ENCODE measurements around the gene PADI6. TPM values are rescaled to one million over a fixed set of nuclear protein-coding genes. Genes with fewer than 3 reads are reported as not detected.

PADI6 gene
- polyA plus RNA-seq, 1 of the 3 experiments (the other 2 are of a cell fraction) = not detected

DNA sequence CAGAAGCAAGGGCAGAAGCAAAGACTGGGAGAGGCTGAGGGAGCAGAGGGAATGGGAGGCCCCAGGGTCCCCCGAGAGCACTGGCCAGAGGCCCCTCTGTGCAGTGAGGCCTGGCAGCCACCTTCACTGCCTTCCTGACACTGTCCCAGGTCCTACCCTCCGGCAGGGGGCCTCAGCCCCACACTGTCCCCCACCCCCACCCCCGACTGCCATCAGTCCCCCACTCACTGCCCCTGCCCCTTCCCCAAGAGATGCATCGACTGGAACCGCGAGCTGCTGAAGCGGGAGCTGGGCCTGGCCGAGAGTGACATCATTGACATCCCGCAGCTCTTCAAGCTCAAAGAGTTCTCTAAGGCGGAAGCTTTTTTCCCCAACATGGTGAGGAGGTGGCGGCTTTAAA is 13.0 kb upstream of the PADI6 start:
- Histone ChIP-seq H3K79me2 (ENCODE audit: insufficient read depth) (no peaks in the 10 kb centered on the region), H3K27me3 (ENCODE audit: insufficient read depth) (no peaks in the 10 kb centered on the region), H3K27ac (ENCODE audit: low read depth in 2 of 2, low read length in 1 of 2) (no peak overlapping the region), H3K4me3 (ENCODE audit: low read depth in 2 of 2, low read length in 1 of 2) (no peak overlapping the region), H3F3A (replicated peaks; ENCODE audit: insufficient read depth) (no peaks in the 10 kb centered on the region), H3K9ac (no peak overlapping the region), H2AFZ (ENCODE audit: low read depth) (no peak overlapping the region), H3K9me3 (no peaks in the 10 kb centered on the region), H4K20me1 (ENCODE audit: insufficient read depth) (no peaks in the 10 kb centered on the region), H3K4me2 (no peak overlapping the region), H3K36me3 (replicated peaks in 1 of 2; ENCODE audit: control insufficient read depth in 1 of 2, insufficient read depth in 2 of 2, low read length in 1 of 2) (no peaks in the 10 kb centered on the region), H3K9me2 (no peaks in the 10 kb centered on the region), H3K4me1 (ENCODE audit: control insufficient read depth in 1 of 2, insufficient read depth in 2 of 2, low read depth in 1 of 2, low read length in 1 of 2) (no peaks in the 10 kb centered on the region)
- TF ChIP-seq, protein P1, sequence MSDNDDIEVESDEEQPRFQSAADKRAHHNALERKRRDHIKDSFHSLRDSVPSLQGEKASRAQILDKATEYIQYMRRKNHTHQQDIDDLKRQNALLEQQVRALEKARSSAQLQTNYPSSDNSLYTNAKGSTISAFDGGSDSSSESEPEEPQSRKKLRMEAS (IDR thresholded peaks at IDR 0.05; ENCODE audit: low read depth) = no peak
- TF ChIP-seq JUND (IDR thresholded peaks at IDR 0.05) (no peak), RFX5 (IDR thresholded peaks at IDR 0.05; ENCODE audit: low read length) (no peak), EP300 (IDR thresholded peaks at IDR 0.05; ENCODE audit: borderline replicate concordance in 1 of 2, low read depth in 1 of 2, low read length in 1 of 2) (no peak), ZBTB33 (IDR thresholded peaks at IDR 0.05; ENCODE audit: borderline replicate concordance, low read depth) (no peak), GATA2 (CRISPR knock-in tag; IDR thresholded peaks at IDR 0.05) (no peak), SIN3A (IDR thresholded peaks at IDR 0.05; ENCODE audit: borderline replicate concordance, low read depth, low read length) (no peak), RCOR1 (IDR thresholded peaks at IDR 0.05; ENCODE audit: low read length) (no peak), USF1 (IDR thresholded peaks at IDR 0.05; ENCODE audit: borderline replicate concordance, low read depth) (no peak)
- no peak for DNase-seq
- CTCF ChIA-PET = no interaction called here
- 75% methylated on average over 8 of the region's 11 CpGs for whole genome bisulfite sequencing (ENCODE audit: low lambda C conversion rate)
- POLR2A ChIA-PET = no interaction called here

DNA sequence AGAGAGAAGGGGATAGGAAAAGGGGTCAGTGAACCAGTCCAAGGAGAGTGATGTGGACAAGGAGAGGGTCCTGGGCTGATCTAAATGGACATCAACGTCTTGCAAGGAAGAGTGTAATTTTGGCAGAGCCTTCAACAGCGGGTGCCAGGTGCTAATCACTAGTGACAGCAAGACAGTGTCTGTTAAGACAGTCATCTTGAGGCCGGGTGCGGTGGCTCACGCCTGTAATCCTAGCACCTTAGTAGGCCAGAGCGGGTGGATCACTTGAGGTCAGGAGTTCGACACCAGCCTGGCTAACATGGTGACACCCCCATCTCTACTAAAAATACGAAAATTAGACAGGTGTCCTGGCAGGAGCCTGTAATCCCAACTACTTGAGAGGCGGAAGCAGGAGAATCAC is 12.2 kb upstream of the PADI6 start:
- TF ChIP-seq RXRA (IDR thresholded peaks at IDR 0.05; ENCODE audit: borderline replicate concordance, low read depth) (no peak), MXI1 (IDR thresholded peaks at IDR 0.05; ENCODE audit: low read depth, low read length) (no peak), NRF1 (IDR thresholded peaks at IDR 0.05; ENCODE audit: low read depth, low read length) (no peak), MEF2A (IDR thresholded peaks at IDR 0.05; ENCODE audit: borderline replicate concordance, low read depth) (no peak)
- TF ChIP-seq, protein P2, sequence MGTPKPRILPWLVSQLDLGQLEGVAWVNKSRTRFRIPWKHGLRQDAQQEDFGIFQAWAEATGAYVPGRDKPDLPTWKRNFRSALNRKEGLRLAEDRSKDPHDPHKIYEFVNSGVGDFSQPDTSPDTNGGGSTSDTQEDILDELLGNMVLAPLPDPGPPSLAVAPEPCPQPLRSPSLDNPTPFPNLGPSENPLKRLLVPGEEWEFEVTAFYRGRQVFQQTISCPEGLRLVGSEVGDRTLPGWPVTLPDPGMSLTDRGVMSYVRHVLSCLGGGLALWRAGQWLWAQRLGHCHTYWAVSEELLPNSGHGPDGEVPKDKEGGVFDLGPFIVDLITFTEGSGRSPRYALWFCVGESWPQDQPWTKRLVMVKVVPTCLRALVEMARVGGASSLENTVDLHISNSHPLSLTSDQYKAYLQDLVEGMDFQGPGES (IDR thresholded peaks at IDR 0.05; ENCODE audit: low read depth, low read length) = no peak
- Histone ChIP-seq H3K4me3 (ENCODE audit: low read depth in 2 of 2, low read length in 1 of 2) (no peak overlapping the region), H3K36me3 (replicated peaks in 1 of 2; ENCODE audit: control insufficient read depth in 1 of 2, insufficient read depth in 2 of 2, low read length in 1 of 2) (no peaks in the 10 kb centered on the region), H3K79me2 (ENCODE audit: insufficient read depth) (no peaks in the 10 kb centered on the region), H2AFZ (ENCODE audit: low read depth) (no peak overlapping the region), H3K9me2 (no peaks in the 10 kb centered on the region), H3K4me1 (ENCODE audit: control insufficient read depth in 1 of 2, insufficient read depth in 2 of 2, low read depth in 1 of 2, low read length in 1 of 2) (no peaks in the 10 kb centered on the region), H3K27me3 (ENCODE audit: insufficient read depth) (no peaks in the 10 kb centered on the region), H4K20me1 (ENCODE audit: insufficient read depth) (no peaks in the 10 kb centered on the region), H3K9ac (no peak overlapping the region), H3K27ac (ENCODE audit: low read depth in 2 of 2, low read length in 1 of 2) (no peak overlapping the region), H3F3A (replicated peaks; ENCODE audit: insufficient read depth) (no peaks in the 10 kb centered on the region), H3K9me3 (no peaks in the 10 kb centered on the region), H3K4me2 (no peak overlapping the region)
- DNase-seq = no peak
- WGBS (ENCODE audit: low lambda C conversion rate) = 79% methylated on average over 9 of the region's 9 CpGs
- ChIA-PET POLR2A (no interaction called here), CTCF (no interaction called here)
